B cell (primary cell): Measurements from ENCODE around the gene NFKBIZ. TPM values are rescaled to one million over a fixed set of nuclear protein-coding genes. Genes with fewer than 3 reads are reported as not detected.

Source experiments
- ATAC-seq: fragments of 200-7000 bp; cut with Tn5 transposase; one replicate; pipeline ENCODE4 v1.10.0; 2021; ENCODE audit warnings: low read depth, mild to moderate bottlenecking, moderate number of reproducible peaks, moderate library complexity
- CTCF ChIA-PET: fragments of 350-600 bp; sonication (Branson Sonifier 250); formaldehyde crosslinking; loops from one replicate; lab custom pipeline; 2021; ENCODE audit warnings: antibody characterized with exemption, inconsistent platforms; lab: Charles Lee
- POLR2A ChIA-PET: fragments of 350-600 bp; sonication (Branson Sonifier 250); formaldehyde crosslinking; loops from one replicate; lab custom pipeline; 2021; ENCODE audit warnings: antibody characterized with exemption; lab: Charles Lee
- DNase-seq: peaks from one replicate; pipeline ENCODE4 v3.0.0; 2013
- H2AFZ ChIP-seq: 2 replicates; pipeline ENCODE4 v1.6.1; 2012; ENCODE audit warnings: mild to moderate bottlenecking, low read depth, low read length; ENCODE audit not compliant: insufficient read depth, poor library complexity, severe bottlenecking
- H3K27ac ChIP-seq, 2 donors: 1 replicate in 1 of 2; 2 replicates in 1 of 2; pipeline ENCODE4 v1.5.1; 2012 to 2013; ENCODE audit warnings: low read length in 2 of 2, mild to moderate bottlenecking in 2 of 2, moderate library complexity in 1 of 2
- H3K27me3 ChIP-seq, 4 experiments: fragments of 200-600 bp in 1 of 4; sonication (generic) in 1 of 4; replicated peaks in 1 of 4; 1 replicate in 2 of 4; 2 replicates in 2 of 4; pipeline versions ENCODE4 v1.6.1 to v1.7.0; 2013 to 2016; ENCODE audit warnings: low read length in 3 of 4, mild to moderate bottlenecking in 2 of 4, mixed read lengths in 1 of 4, moderate library complexity in 1 of 4; ENCODE audit not compliant: insufficient read depth in 4 of 4, control insufficient read depth in 3 of 4; ENCODE audit errors: control extremely low read depth in 1 of 4
- H3K36me3 ChIP-seq, 2 experiments: replicated peaks in 1 of 2; 1 replicate in 1 of 2; 2 replicates in 1 of 2; pipeline versions ENCODE4 v1.6.1 to v1.7.1; 2013; ENCODE audit warnings: low read length in 1 of 2; ENCODE audit not compliant: insufficient read depth in 2 of 2, control insufficient read depth in 1 of 2; ENCODE audit errors: control extremely low read depth in 1 of 2, extremely low read depth in 1 of 2
- H3K4me1 ChIP-seq, 2 donors: fragments of 200-600 bp in 1 of 2; sonication (generic) in 1 of 2; 1 replicate in 1 of 2; 2 replicates in 1 of 2; pipeline versions ENCODE4 v1.5.1 to v1.6.1; 2013 to 2017; ENCODE audit warnings: low read length in 2 of 2; ENCODE audit not compliant: control insufficient read depth in 2 of 2, insufficient read depth in 2 of 2
- H3K4me2 ChIP-seq: replicated peaks from 2 replicates; pipeline ENCODE3; 2012; ENCODE audit warnings: mild to moderate bottlenecking, low read depth, low read length; ENCODE audit not compliant: poor library complexity, severe bottlenecking
- H3K4me3 ChIP-seq, 5 experiments: fragments of 200-600 bp in 1 of 5; sonication (generic) in 1 of 5; 1 replicate in 3 of 5; 2 replicates in 2 of 5; pipeline versions ENCODE4 v1.5.1 to v1.7.0; 2011 to 2016; ENCODE audit warnings: low read length in 4 of 5, mild to moderate bottlenecking in 4 of 5, low read depth in 2 of 5, control low read depth in 1 of 5, moderate library complexity in 1 of 5; ENCODE audit not compliant: insufficient read depth in 1 of 5; ENCODE audit errors: control extremely low read depth in 1 of 5, extremely low read depth in 1 of 5
- H3K79me2 ChIP-seq: fragments of 200-600 bp; sonication (generic); one replicate; pipeline ENCODE4 v1.6.0; 2016; ENCODE audit warnings: low read length; ENCODE audit not compliant: control insufficient read depth, insufficient read depth
- H3K9ac ChIP-seq: fragments of 200-600 bp; sonication (generic); 2 replicates; pipeline ENCODE4 v1.6.1; 2017; ENCODE audit warnings: mild to moderate bottlenecking, low read length, moderate library complexity
- H3K9me3 ChIP-seq, 3 donors: one replicate each; pipeline versions ENCODE4 v1.6.1 to v1.7.1; 2013; ENCODE audit warnings: low read length in 2 of 3; ENCODE audit not compliant: control insufficient read depth in 2 of 3, insufficient read depth in 1 of 3; ENCODE audit errors: control extremely low read depth in 1 of 3
- H4K20me1 ChIP-seq: 2 replicates; pipeline ENCODE4 v1.6.0; 2012; ENCODE audit warnings: mild to moderate bottlenecking, low read length; ENCODE audit not compliant: insufficient read depth, control insufficient read depth, poor library complexity, severe bottlenecking
- H3K27ac Mint-ChIP-seq: one replicate; pipeline ENCODE4 v1.8.0; 2021; ENCODE audit warnings: mixed read lengths
- H3K27me3 Mint-ChIP-seq: one replicate; pipeline ENCODE4 v1.8.0; 2021; ENCODE audit warnings: mixed read lengths
- H3K4me1 Mint-ChIP-seq: one replicate; pipeline ENCODE4 v1.8.0; 2021; ENCODE audit warnings: mixed read lengths
- H3K4me3 Mint-ChIP-seq: one replicate; pipeline ENCODE4 v1.8.0; 2021; ENCODE audit warnings: mixed read lengths
- H3K9me3 Mint-ChIP-seq: one replicate; pipeline ENCODE4 v1.8.0; 2022; ENCODE audit warnings: mixed read lengths; ENCODE audit not compliant: insufficient read depth
- EZH2 ChIP-seq: IDR thresholded peaks from 2 replicates; pipeline ENCODE4 v1.6.1; 2012; ENCODE audit warnings: borderline replicate concordance, low read depth, mild to moderate bottlenecking, moderate library complexity, low read length; ENCODE audit not compliant: insufficient read depth, poor library complexity, severe bottlenecking
- WGBS: methylation state at CpG from one replicate; pipeline ENCODE4 v1.1.5; 2013; ENCODE audit warnings: missing lambda C conversion rate; ENCODE audit not compliant: insufficient coverage; 5-methylcytosine and 5-hydroxymethylcytosine counted together
- intact Hi-C: fragments of 100-400 bp; cut with micrococcal nuclease; formaldehyde crosslinking; loops from one replicate; pipeline ENCODE4 v1.10.0; 2022
- polyA plus RNA-seq: library from polyadenylated mRNA; depleted of rRNA; stranded (reverse); fragments of >200 nt; gene quantifications from 2 replicates; pipeline ENCODE4 v1.2.3, GENCODE V29; 2012
- total RNA-seq, 2 donors: library from RNA; stranded (reverse); fragments of 120-200 nt in 1 of 2; gene quantifications; 1 replicate in 1 of 2; 2 replicates in 1 of 2; pipeline versions ENCODE4 v1.2.3 to v1.2.4, GENCODE V29; 2013 to 2022
- TF ChIP-seq, protein P1 (sequence below): fragments of 200-600 bp; IDR thresholded peaks from one replicate; pipeline ENCODE4 v1.8.0; 2022; ENCODE audit warnings: antibody characterized with exemption, mild to moderate bottlenecking

NFKBIZ gene
- total and polyA plus RNA-seq, 2 donors (not counting 1 experiment from before 2014, with no cell fraction given): 114 to 157 TPM

DNA sequence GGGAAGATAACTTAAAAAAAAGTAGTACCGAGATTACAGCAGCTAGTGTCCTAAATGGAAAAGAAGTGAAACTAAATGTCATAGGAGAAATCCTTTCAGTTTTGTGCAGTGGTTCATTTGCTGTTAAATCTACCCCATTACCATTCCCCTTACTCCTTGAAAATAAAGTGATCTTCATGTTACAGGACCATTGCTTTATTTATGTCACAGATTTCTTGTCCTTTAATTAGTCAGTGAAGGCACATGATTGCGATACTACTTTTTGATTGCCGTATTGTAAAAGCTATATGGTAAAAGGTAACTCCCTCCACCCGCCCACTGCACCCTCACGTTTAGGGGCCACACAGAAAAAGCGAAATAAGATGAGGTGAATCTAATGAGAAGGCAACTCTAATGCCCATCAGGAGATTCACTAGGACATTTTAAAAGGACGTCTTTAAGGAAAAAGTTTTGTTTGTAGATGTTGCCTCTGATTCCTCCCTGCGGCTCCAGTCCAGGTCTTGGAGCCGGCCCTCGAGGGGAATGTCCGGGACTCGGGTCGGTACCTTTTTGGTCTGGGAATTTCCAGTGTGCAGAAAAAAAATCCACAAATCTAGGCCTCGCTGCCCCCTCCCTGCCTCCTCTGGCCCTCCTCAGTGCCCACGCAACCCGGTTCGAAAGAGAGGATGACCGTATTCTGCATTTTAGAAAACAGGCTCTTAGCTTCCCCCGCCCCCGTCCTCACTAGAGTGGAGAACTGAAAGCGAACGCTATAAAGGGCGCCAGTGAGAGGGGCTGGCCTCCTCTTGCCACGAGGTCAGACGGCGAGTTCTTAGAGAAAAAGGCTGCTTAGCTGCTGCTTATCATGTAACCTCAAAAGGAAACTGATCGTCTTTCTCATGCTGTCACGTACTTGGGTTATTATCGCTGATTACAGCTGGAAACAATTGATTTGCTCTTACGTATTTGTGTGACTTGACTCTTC lies 21.8 kb upstream of the NFKBIZ start:
- DNase-seq (peak; percentile 93), ATAC-seq (peak; percentile 90)
- H3K27ac Mint-ChIP-seq: peak overlapping the region; percentile 96
- Histone ChIP-seq H3K27me3 (no peaks in the 10 kb centered on the region), H4K20me1 (no peaks in the 10 kb centered on the region), H3K36me3 (no peaks in the 10 kb centered on the region), H3K4me2 (peak overlapping the region; percentile 90), H2AFZ (peak overlapping the region; percentile 64), H3K4me1 (peaks cover 44 to 45% of the 10 kb centered on the region in 2 donors), H3K9ac (peak overlapping the region; percentile 83), H3K27ac (peak overlapping the region; percentile 93 to 97), H3K9me3 (no peaks in the 10 kb centered on the region), H3K79me2 (peaks cover 33% of the 10 kb centered on the region), H3K4me3 (peak overlapping the region; percentile 58 to 83 (median 62))
- H3K9me3 Mint-ChIP-seq: no peaks in the 10 kb centered on the region
- 3% methylated on average over 17 of the region's 30 CpGs for WGBS
- peak overlapping the region; percentile 90 for H3K4me3 Mint-ChIP-seq
- H3K4me1 Mint-ChIP-seq: peaks cover 58% of the 10 kb centered on the region
- CTCF ChIA-PET: interaction anchor here (0.6 to 3.8 kb wide), 12 partner anchors 12 to 402 kb away, joined by 3 to 31 read pairs (median 9); partner anchors contain the start of gene NFKBIZ
- POLR2A ChIA-PET: interaction anchor here (0.6 to 5.5 kb wide), 10 partner anchors 9 to 397 kb away, joined by 3 to 41 read pairs (median 4); partner anchors contain the start of gene NFKBIZ
- TF ChIP-seq, protein P1, sequence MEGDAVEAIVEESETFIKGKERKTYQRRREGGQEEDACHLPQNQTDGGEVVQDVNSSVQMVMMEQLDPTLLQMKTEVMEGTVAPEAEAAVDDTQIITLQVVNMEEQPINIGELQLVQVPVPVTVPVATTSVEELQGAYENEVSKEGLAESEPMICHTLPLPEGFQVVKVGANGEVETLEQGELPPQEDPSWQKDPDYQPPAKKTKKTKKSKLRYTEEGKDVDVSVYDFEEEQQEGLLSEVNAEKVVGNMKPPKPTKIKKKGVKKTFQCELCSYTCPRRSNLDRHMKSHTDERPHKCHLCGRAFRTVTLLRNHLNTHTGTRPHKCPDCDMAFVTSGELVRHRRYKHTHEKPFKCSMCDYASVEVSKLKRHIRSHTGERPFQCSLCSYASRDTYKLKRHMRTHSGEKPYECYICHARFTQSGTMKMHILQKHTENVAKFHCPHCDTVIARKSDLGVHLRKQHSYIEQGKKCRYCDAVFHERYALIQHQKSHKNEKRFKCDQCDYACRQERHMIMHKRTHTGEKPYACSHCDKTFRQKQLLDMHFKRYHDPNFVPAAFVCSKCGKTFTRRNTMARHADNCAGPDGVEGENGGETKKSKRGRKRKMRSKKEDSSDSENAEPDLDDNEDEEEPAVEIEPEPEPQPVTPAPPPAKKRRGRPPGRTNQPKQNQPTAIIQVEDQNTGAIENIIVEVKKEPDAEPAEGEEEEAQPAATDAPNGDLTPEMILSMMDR: no peak
- TF ChIP-seq EZH2: no peak
- intact Hi-C loops: loop anchor here (1.0 to 5.0 kb wide), 5 partner anchors 9 to 109 kb away; partner anchors contain the start of gene NFKBIZ
- no peaks in the 10 kb centered on the region for H3K27me3 Mint-ChIP-seq
